ENCODE measurements around the gene IDI1.
"Not testable (repeated sequence)": the region's sequence is repeated elsewhere in the genome, so short reads cannot be mapped to it uniquely, and the experiment has no call there.

Gene IDI1

DNA sequence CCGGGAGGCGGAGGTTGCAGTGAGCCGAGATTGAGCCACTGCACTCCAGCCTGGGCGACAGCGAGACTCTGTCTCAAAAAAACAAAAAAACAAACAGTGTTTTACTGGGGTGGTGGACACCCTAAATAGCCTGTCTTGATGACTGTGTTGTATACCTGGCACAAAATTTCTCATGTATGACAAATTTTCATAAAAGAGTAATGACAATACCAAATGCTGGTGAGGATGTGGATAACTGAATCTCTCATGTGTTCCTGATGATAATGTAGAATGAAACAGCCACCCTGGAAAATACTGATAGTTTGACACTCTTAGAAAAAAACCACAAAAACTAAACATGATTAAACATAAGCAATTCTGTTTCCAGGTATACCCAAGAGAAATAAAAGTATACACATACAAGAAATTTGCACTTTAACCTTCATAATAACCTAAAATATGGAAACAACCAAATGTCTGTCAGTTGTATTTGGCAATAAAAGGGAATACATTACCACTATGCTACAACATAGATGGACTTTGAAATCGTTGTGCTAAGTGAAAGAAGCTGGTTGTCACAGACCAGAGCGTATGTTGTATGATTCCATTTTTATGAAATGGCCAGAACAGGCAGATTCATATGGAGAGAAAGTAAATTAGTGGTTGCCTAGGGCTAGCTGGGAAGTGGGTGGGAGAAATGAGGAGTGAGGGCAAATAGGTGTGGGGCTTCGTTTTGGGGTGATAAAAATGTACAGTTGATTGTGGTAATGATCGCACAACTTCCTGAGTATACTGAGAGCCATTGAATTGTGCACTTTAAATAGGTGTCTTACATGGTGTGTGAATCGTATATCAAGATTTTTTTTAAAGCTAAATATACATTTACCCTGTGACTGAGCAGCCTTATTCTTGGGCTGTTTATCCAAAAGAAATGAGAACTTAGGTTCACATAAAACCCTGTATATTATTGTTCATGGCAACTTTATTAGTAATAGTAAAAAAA is 19.8 kb upstream of the IDI1 start:
- Histone ChIP-seq H3K4me2 (ENCODE audit: low read depth, low read length) (no peak overlapping the region), H3K79me2 (ENCODE audit: low read length) (peaks cover 10% of the 10 kb centered on the region; the same call in 1 of the 2 replicates), H3K27ac (ENCODE audit: low read length) (no peak overlapping the region), H3K36me3 (replicated peaks; ENCODE audit: insufficient read depth, low read length) (no peaks in the 10 kb centered on the region), H3K9me3 (replicated peaks; ENCODE audit: insufficient read depth, low read length) (no peaks in the 10 kb centered on the region), H3K9me2 (replicated peaks; ENCODE audit: insufficient read depth, low read length) (no peaks in the 10 kb centered on the region), H3F3A (ENCODE audit: insufficient read depth, low read length) (no peaks in the 10 kb centered on the region), H3K4me3 (ENCODE audit: low read length) (no peak overlapping the region), H4K20me1 (ENCODE audit: insufficient read depth, low read length) (no peaks in the 10 kb centered on the region), H2AFZ (ENCODE audit: low read length) (no peak overlapping the region), H3K27me3 (replicated peaks; ENCODE audit: insufficient read depth, low read length) (no peaks in the 10 kb centered on the region), H3K4me1 (ENCODE audit: low read length) (no peaks in the 10 kb centered on the region), H3K9ac (ENCODE audit: low read length) (no peak overlapping the region)
- TF ChIP-seq CTCF (IDR thresholded peaks at IDR 0.05; ENCODE audit: low read length) (no peak), EZH2phosphoT487 (IDR thresholded peaks at IDR 0.05; ENCODE audit: low read length) (no peak)
- DNase-seq: no peak

- H2AFZ ChIP-seq (ENCODE audit: low read length); H3K27me3 ChIP-seq (replicated peaks; ENCODE audit: insufficient read depth, low read length); H3K4me3 ChIP-seq (ENCODE audit: low read length); H3K4me2 ChIP-seq (ENCODE audit: low read depth, low read length); H3K9me2 ChIP-seq (replicated peaks; ENCODE audit: insufficient read depth, low read length); DNase-seq; H3K4me1 ChIP-seq (ENCODE audit: low read length); H3K36me3 ChIP-seq (replicated peaks; ENCODE audit: insufficient read depth, low read length); H3K9ac ChIP-seq (ENCODE audit: low read length); H3K9me3 ChIP-seq (replicated peaks; ENCODE audit: insufficient read depth, low read length); H4K20me1 ChIP-seq (ENCODE audit: insufficient read depth, low read length); H3F3A ChIP-seq (ENCODE audit: insufficient read depth, low read length); H3K27ac ChIP-seq (ENCODE audit: low read length): not testable (repeated sequence)
- H3K79me2 ChIP-seq (ENCODE audit: low read length): peaks cover 23% of the 10 kb centered on the region
Measured at GRCh38 chr10:1066734-1067133, 17.8 kb upstream of the IDI1 start.

- Histone ChIP-seq H3K9ac (ENCODE audit: low read length) (no peak overlapping the region), H3K4me2 (ENCODE audit: low read depth, low read length) (no peak overlapping the region), H3K4me1 (ENCODE audit: low read length) (no peaks in the 10 kb centered on the region), H3K79me2 (ENCODE audit: low read length) (peaks cover 31% of the 10 kb centered on the region), H3K9me2 (replicated peaks; ENCODE audit: insufficient read depth, low read length) (no peaks in the 10 kb centered on the region), H3K27me3 (replicated peaks; ENCODE audit: insufficient read depth, low read length) (no peaks in the 10 kb centered on the region), H3K27ac (ENCODE audit: low read length) (no peak overlapping the region), H3K36me3 (replicated peaks; ENCODE audit: insufficient read depth, low read length) (no peaks in the 10 kb centered on the region), H3K4me3 (ENCODE audit: low read length) (no peak overlapping the region), H3K9me3 (replicated peaks; ENCODE audit: insufficient read depth, low read length) (no peaks in the 10 kb centered on the region), H2AFZ (ENCODE audit: low read length) (no peak overlapping the region), H3F3A (ENCODE audit: insufficient read depth, low read length) (no peaks in the 10 kb centered on the region), H4K20me1 (ENCODE audit: insufficient read depth, low read length) (no peaks in the 10 kb centered on the region)
- no peak for DNase-seq
- no peak for TF ChIP-seq EZH2phosphoT487 (IDR thresholded peaks at IDR 0.05; ENCODE audit: low read length)
- no peak for TF ChIP-seq CTCF (IDR thresholded peaks at IDR 0.05; ENCODE audit: low read length)
- TF ChIP-seq EZH2 (optimal IDR thresholded peaks at IDR 0.05; ENCODE audit: low read depth, low read length): no peak
Measured at GRCh38 chr10:1064964-1065247, 16.0 kb upstream of the IDI1 start.

GRCh38 chr10:1063232-1063865 is 14.4 kb upstream of the IDI1 start:
- Histone ChIP-seq H3K9ac (ENCODE audit: low read length) (no peak overlapping the region), H3K4me2 (ENCODE audit: low read depth, low read length) (no peak overlapping the region), H3K36me3 (replicated peaks; ENCODE audit: insufficient read depth, low read length) (no peaks in the 10 kb centered on the region), H4K20me1 (ENCODE audit: insufficient read depth, low read length) (no peaks in the 10 kb centered on the region), H3K4me1 (ENCODE audit: low read length) (peaks cover 6% of the 10 kb centered on the region), H2AFZ (ENCODE audit: low read length) (no peak overlapping the region), H3K9me3 (replicated peaks; ENCODE audit: insufficient read depth, low read length) (no peaks in the 10 kb centered on the region), H3K27ac (ENCODE audit: low read length) (no peak overlapping the region), H3K4me3 (ENCODE audit: low read length) (no peak overlapping the region), H3F3A (ENCODE audit: insufficient read depth, low read length) (no peaks in the 10 kb centered on the region), H3K9me2 (replicated peaks; ENCODE audit: insufficient read depth, low read length) (no peaks in the 10 kb centered on the region), H3K79me2 (ENCODE audit: low read length) (peaks cover 47% of the 10 kb centered on the region), H3K27me3 (replicated peaks; ENCODE audit: insufficient read depth, low read length) (no peaks in the 10 kb centered on the region)
- DNase-seq: no peak
- TF ChIP-seq EZH2phosphoT487 (IDR thresholded peaks at IDR 0.05; ENCODE audit: low read length) (no peak), EZH2 (optimal IDR thresholded peaks at IDR 0.05; ENCODE audit: low read depth, low read length) (no peak), CTCF (IDR thresholded peaks at IDR 0.05; ENCODE audit: low read length) (no peak)

Data from MM.1S (cell line).